HG03175 (cell line): ENCODE measurements around the gene SCYGR7.
"Not testable (repeated sequence)": the region's sequence is repeated elsewhere in the genome, so short reads cannot be mapped to it uniquely, and the experiment has no call there.

Experiments
- ATAC-seq: cut with Tn5 transposase; IDR thresholded peaks from one replicate; pipeline ENCODE4 v1.9.1; 2021; ENCODE audit warnings: mild to moderate bottlenecking, moderate library complexity; ENCODE audit not compliant: unreplicated experiment

The SCYGR7 gene

GRCh38 chr2:227756261-227756660, 28.1 kb downstream of the SCYGR7 start:
- not testable (repeated sequence) for ATAC-seq

GRCh38 chr2:227759411-227760118, 31.4 kb downstream of the SCYGR7 start:
- ATAC-seq: no peak

GRCh38 chr2:227761740-227762476, 33.8 kb downstream of the SCYGR7 start:
- no peak for ATAC-seq

- ATAC-seq: peak; percentile 14
Observed at GRCh38 chr2:227765788-227766372, 37.7 kb downstream of the SCYGR7 start.

- peak; percentile 97 for ATAC-seq
Observed at GRCh38 chr2:227766373-227766883, 38.3 kb downstream of the SCYGR7 start.

- ATAC-seq: no peak
Observed at GRCh38 chr2:227767830-227768229, 39.7 kb downstream of the SCYGR7 start.

GRCh38 chr2:227772197-227772661, 44.1 kb downstream of the SCYGR7 start:
- ATAC-seq: no peak

- no peak for ATAC-seq
Observed at GRCh38 chr2:227772932-227773331, 44.8 kb downstream of the SCYGR7 start.

GRCh38 chr2:227774011-227774624, 46.0 kb downstream of the SCYGR7 start:
- no peak for ATAC-seq

GRCh38 chr2:227774895-227775842, 47.0 kb downstream of the SCYGR7 start:
- ATAC-seq: no peak
